Upper lobe of left lung (tissue), 4 donors: ENCODE data around the gene DNAI7.

ENCODE experiments used
- POLR2A ChIP-seq, 4 donors: fragments of 450-650 bp; IDR thresholded peaks; one replicate each; pipeline ENCODE4 v1.5.1; 2016 to 2017; ENCODE audit warnings: antibody characterized with exemption in 4 of 4, mild to moderate bottlenecking in 2 of 4
- POLR2AphosphoS5 ChIP-seq, 2 donors: sonication (generic); formaldehyde crosslinking; IDR thresholded peaks; one replicate each; pipeline ENCODE4 v1.5.1; 2017; ENCODE audit warnings: antibody characterized with exemption in 2 of 2
- TF ChIP-seq, protein P1 (sequence below), 6 experiments: fragments of 450-650 bp in 4 of 6; fragments of 200-600 bp in 2 of 6; sonication (generic) in 2 of 6; IDR thresholded peaks; one replicate each; pipeline ENCODE4 v1.5.1; 2016 to 2019; ENCODE audit warnings: antibody characterized with exemption in 6 of 6

DNA sequence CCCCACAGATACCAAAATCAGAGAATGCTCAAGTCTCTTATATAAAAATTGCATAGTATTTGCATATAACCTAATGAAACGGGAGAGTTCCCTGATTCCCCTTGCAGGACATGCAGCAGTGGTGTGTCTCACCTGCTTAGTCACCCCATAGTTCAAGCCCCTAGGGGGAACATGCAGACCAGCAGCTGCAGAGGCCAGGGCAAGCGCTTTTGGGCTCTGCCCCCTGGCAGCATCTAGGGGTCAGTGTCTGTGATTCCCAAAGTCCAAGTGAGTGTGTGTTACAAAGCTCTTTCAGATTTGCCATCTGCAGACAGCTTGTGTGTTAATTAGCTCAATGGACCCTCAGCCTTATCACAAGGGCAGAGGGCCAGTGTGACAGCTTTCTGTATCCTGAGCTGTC is 110.1 kb downstream of the DNAI7 start:
- TF ChIP-seq, protein P1, sequence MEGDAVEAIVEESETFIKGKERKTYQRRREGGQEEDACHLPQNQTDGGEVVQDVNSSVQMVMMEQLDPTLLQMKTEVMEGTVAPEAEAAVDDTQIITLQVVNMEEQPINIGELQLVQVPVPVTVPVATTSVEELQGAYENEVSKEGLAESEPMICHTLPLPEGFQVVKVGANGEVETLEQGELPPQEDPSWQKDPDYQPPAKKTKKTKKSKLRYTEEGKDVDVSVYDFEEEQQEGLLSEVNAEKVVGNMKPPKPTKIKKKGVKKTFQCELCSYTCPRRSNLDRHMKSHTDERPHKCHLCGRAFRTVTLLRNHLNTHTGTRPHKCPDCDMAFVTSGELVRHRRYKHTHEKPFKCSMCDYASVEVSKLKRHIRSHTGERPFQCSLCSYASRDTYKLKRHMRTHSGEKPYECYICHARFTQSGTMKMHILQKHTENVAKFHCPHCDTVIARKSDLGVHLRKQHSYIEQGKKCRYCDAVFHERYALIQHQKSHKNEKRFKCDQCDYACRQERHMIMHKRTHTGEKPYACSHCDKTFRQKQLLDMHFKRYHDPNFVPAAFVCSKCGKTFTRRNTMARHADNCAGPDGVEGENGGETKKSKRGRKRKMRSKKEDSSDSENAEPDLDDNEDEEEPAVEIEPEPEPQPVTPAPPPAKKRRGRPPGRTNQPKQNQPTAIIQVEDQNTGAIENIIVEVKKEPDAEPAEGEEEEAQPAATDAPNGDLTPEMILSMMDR (IDR thresholded peaks at IDR 0.05): no peak
- no peak for TF ChIP-seq POLR2A (IDR thresholded peaks at IDR 0.05)
- no peak for TF ChIP-seq POLR2AphosphoS5 (IDR thresholded peaks at IDR 0.05)
